GM12878 (cell line): ENCODE measurements around the gene LRRC15. TPM values are rescaled to one million over a fixed set of nuclear protein-coding genes. Genes with fewer than 3 reads are reported as not detected.

Experiments used
- ATAC-seq: fragments of 200-7000 bp; cut with Tn5 transposase; 3 replicates; pipeline ENCODE4 v1.9.1; 2020; ENCODE audit warnings: mild to moderate bottlenecking, moderate library complexity
- BruUV-seq: library from RNA; stranded (reverse); fragments of 400-500 nt; replicated peaks from 2 replicates; lab custom pipeline; 2021; lab: Mats Ljungman, UMichigan
- CTCF ChIA-PET: fragments of 300-600 bp; sonication (Branson Sonifier 250); formaldehyde crosslinking; extraction: SDS; loops from one replicate; lab custom pipeline; 2021; ENCODE audit warnings: inconsistent platforms; lab: Yijun Ruan, JAX
- POLR2A ChIA-PET: fragments of 350-600 bp; formaldehyde crosslinking; extraction: SDS; loops from one replicate; lab custom pipeline; 2021; ENCODE audit warnings: inconsistent platforms; lab: Charles Lee
- RAD21 ChIA-PET: fragments of 300-600 bp; sonication (Branson Sonifier 250); formaldehyde crosslinking; loops from one replicate; lab custom pipeline; 2023; ENCODE audit warnings: antibody characterized with exemption; ENCODE audit not compliant: unreplicated experiment; lab: Charles Lee
- SMC1A ChIA-PET: fragments of 300-600 bp; sonication (Branson Sonifier 250); formaldehyde crosslinking; loops from one replicate; lab custom pipeline; 2023; ENCODE audit not compliant: unreplicated experiment, uncharacterized antibody; lab: Charles Lee
- DNase-seq: peaks from one replicate; pipeline ENCODE4 v3.0.0-alpha.2; 2011; ENCODE audit warnings: low read depth, low spot score
- FAIRE-seq: peaks from 3 replicates; lab custom pipeline; 2011; peaks lifted over from hg19 to GRCh38; lab: Jason Lieb, UNC
- H2AFZ ChIP-seq: 2 replicates; pipeline ENCODE4 v1.6.0; 2011; ENCODE audit warnings: low read depth, low read length, control low read depth; ENCODE audit not compliant: control insufficient read depth
- H3K27ac ChIP-seq: 2 replicates; pipeline ENCODE4 v1.5.1; 2011; ENCODE audit warnings: control low read depth; ENCODE audit not compliant: control insufficient read depth, insufficient read depth
- H3K27me3 ChIP-seq, 2 experiments: replicated peaks in 1 of 2; 2 replicates each; pipeline versions ENCODE4 v1.6.0 to v1.6.1; 2011; ENCODE audit warnings: low read length in 1 of 2; ENCODE audit not compliant: control insufficient read depth in 2 of 2, insufficient read depth in 2 of 2
- H3K36me3 ChIP-seq, 2 experiments: 2 replicates each; pipeline ENCODE4 v1.5.1; 2011; ENCODE audit warnings: low read length in 1 of 2; ENCODE audit not compliant: control insufficient read depth in 2 of 2, insufficient read depth in 2 of 2
- H3K4me1 ChIP-seq: 2 replicates; pipeline ENCODE4 v1.6.1; 2011; ENCODE audit warnings: mild to moderate bottlenecking, low read length, moderate library complexity, mixed read lengths; ENCODE audit not compliant: control insufficient read depth, insufficient read depth
- H3K4me2 ChIP-seq: 2 replicates; pipeline ENCODE4 v1.6.0; 2011; ENCODE audit warnings: control low read depth; ENCODE audit not compliant: control insufficient read depth, insufficient read depth
- H3K4me3 ChIP-seq: fragments of 200-600 bp; sonication (generic); 2 replicates; pipeline ENCODE4 v1.5.1; 2016
- H3K79me2 ChIP-seq: 2 replicates; pipeline ENCODE4 v1.6.0; 2011; ENCODE audit warnings: low read length; ENCODE audit not compliant: control insufficient read depth, insufficient read depth
- H3K9ac ChIP-seq: 2 replicates; pipeline ENCODE4 v1.8.0; 2011; ENCODE audit warnings: low read length, control low read depth, mixed read lengths; ENCODE audit not compliant: control insufficient read depth, insufficient read depth
- H3K9me3 ChIP-seq: replicated peaks from 3 replicates; pipeline ENCODE4 v1.5.1; 2011; ENCODE audit warnings: mild to moderate bottlenecking, low read length; ENCODE audit not compliant: control insufficient read depth, insufficient read depth
- H4K20me1 ChIP-seq: 2 replicates; pipeline ENCODE4 v1.6.0; 2011; ENCODE audit not compliant: control insufficient read depth, insufficient read depth
- CHD4 ChIP-seq: fragments of 200-600 bp; sonication (generic); IDR thresholded peaks from 2 replicates; pipeline ENCODE4 v1.6.1; 2016; ENCODE audit warnings: mild to moderate bottlenecking
- EP300 ChIP-seq, 2 experiments: fragments of 150-350 bp in 1 of 2; IDR thresholded peaks; 2 replicates each; pipeline ENCODE4 v1.6.1; 2011 to 2012; ENCODE audit warnings: low read depth in 2 of 2, low read length in 2 of 2, borderline replicate concordance in 1 of 2, improper control_type of control experiment in 1 of 2, inconsistent platforms in 1 of 2; ENCODE audit not compliant: control insufficient read depth in 1 of 2
- FOXK2 ChIP-seq: fragments of 450-650 bp; IDR thresholded peaks from 2 replicates; pipeline ENCODE4 v1.6.1; 2017; ENCODE audit warnings: mild to moderate bottlenecking, moderate library complexity
- IKZF1 ChIP-seq: fragments of 450-650 bp; conservative IDR thresholded peaks from 2 replicates; pipeline ENCODE4 v1.6.1; 2017; ENCODE audit warnings: antibody characterized with exemption, mild to moderate bottlenecking
- KLF5 ChIP-seq: fragments of 450-650 bp; IDR thresholded peaks from 2 replicates; pipeline ENCODE4 v1.6.1; 2014; ENCODE audit warnings: mild to moderate bottlenecking; ENCODE audit not compliant: partially characterized antibody
- MEF2A ChIP-seq: IDR thresholded peaks from 2 replicates; pipeline ENCODE4 v1.6.1; 2011; ENCODE audit warnings: low read depth, mild to moderate bottlenecking, low read length, moderate library complexity; ENCODE audit not compliant: insufficient read depth
- MEF2B ChIP-seq: fragments of 450-650 bp; IDR thresholded peaks from 2 replicates; pipeline ENCODE4 v1.6.1; 2018; ENCODE audit warnings: mild to moderate bottlenecking, moderate library complexity; ENCODE audit not compliant: partially characterized antibody, poor library complexity, severe bottlenecking
- NBN ChIP-seq: fragments of 450-650 bp; IDR thresholded peaks from 2 replicates; pipeline ENCODE4 v1.6.1; 2016
- NFXL1 ChIP-seq: fragments of 450-650 bp; IDR thresholded peaks from 2 replicates; pipeline ENCODE4 v1.6.1; 2017; ENCODE audit warnings: antibody characterized with exemption, mild to moderate bottlenecking, borderline replicate concordance
- NFYA ChIP-seq: IDR thresholded peaks from 2 replicates; pipeline ENCODE4 v1.6.1; 2011; ENCODE audit warnings: low read depth, mild to moderate bottlenecking, low read length, improper control_type of control experiment, borderline replicate concordance
- RELA ChIP-seq: fragments of 450-650 bp; IDR thresholded peaks from 2 replicates; pipeline ENCODE4 v1.8.0; 2014; ENCODE audit warnings: borderline replicate concordance; ENCODE audit not compliant: partially characterized antibody
- STAT1 ChIP-seq: fragments of 450-650 bp; conservative IDR thresholded peaks from 2 replicates; pipeline ENCODE4 v1.6.1; 2014; ENCODE audit warnings: antibody characterized with exemption, mild to moderate bottlenecking
- TCF7 ChIP-seq: IDR thresholded peaks from 2 replicates; pipeline ENCODE4 v1.6.1; 2014; ENCODE audit warnings: antibody characterized with exemption, borderline replicate concordance
- ZBED1 ChIP-seq: IDR thresholded peaks from 2 replicates; pipeline ENCODE4 v1.6.1; 2016; ENCODE audit warnings: borderline replicate concordance
- ZNF384 ChIP-seq: IDR thresholded peaks from 2 replicates; pipeline ENCODE4 v1.6.1; 2012; ENCODE audit warnings: low read depth, mild to moderate bottlenecking, low read length, improper control_type of control experiment, borderline replicate concordance
- WGBS: methylation state at CpG from one replicate; pipeline ENCODE4 v1.1.6; 2016; ENCODE audit warnings: low lambda C conversion rate; ENCODE audit not compliant: insufficient replicate concordance, insufficient coverage; ENCODE audit errors: missing lambda C conversion rate; 5-methylcytosine and 5-hydroxymethylcytosine counted together
- in situ Hi-C: fragments of 300-500 bp; cut with MboI; formaldehyde crosslinking; loops from 9 replicates; pipeline ENCODE4 v1.14.3; 2018; ENCODE audit warnings: mixed read lengths
- intact Hi-C: fragments of 100-400 bp; cut with micrococcal nuclease; formaldehyde crosslinking; loops from one replicate; pipeline ENCODE4 v1.14.2; 2022; ENCODE audit not compliant: unreplicated experiment
- polyA plus RNA-seq, 11 experiments: library from polyadenylated mRNA; depleted of rRNA in 4 of 11; unstranded in 6 of 11; stranded (reverse) in 5 of 11; fragments of >200 nt; fragmentation: Nextera tagmentation in 4 of 11; fragmentation: Illumina TruSeq in 1 of 11; extraction: Ambion mirVana in 4 of 11; extraction: Trizol in 1 of 11; gene quantifications; 1 replicate in 1 of 11; 2 replicates in 10 of 11; pipeline versions ENCODE4 v1.2.1 to v1.2.3, GENCODE V29; 2011 to 2016; ENCODE audit warnings: inconsistent platforms in 2 of 11, missing spikeins in 2 of 11, low read depth in 1 of 11
- total RNA-seq, 4 experiments: library from RNA; depleted of rRNA in 3 of 4; stranded (reverse); fragments of >200 nt in 3 of 4; fragmentation: Illumina TruSeq in 1 of 4; extraction: Trizol in 1 of 4; gene quantifications; 2 replicates each; pipeline versions ENCODE4 v1.2.1 to v1.2.3, GENCODE V29; 2013 to 2021
- TF ChIP-seq, protein P1 (sequence below): fragments of 450-650 bp; IDR thresholded peaks from 2 replicates; pipeline ENCODE4 v1.6.1; 2014; ENCODE audit warnings: mild to moderate bottlenecking
- TF ChIP-seq, protein P2 (sequence below): IDR thresholded peaks from 2 replicates; pipeline ENCODE4 v1.6.1; 2012; ENCODE audit warnings: low read length, inconsistent platforms
- TF ChIP-seq, protein P3 (sequence below): fragments of 450-650 bp; IDR thresholded peaks from 2 replicates; pipeline ENCODE4 v1.6.1; 2017; ENCODE audit warnings: borderline replicate concordance
- TF ChIP-seq, protein P4 (sequence below): IDR thresholded peaks from 2 replicates; pipeline ENCODE4 v1.6.1; 2011; ENCODE audit warnings: mild to moderate bottlenecking, low read depth, low read length, moderate library complexity; ENCODE audit not compliant: insufficient replicate concordance

Gene LRRC15
- total and polyA plus RNA-seq, 10 of the 15 experiments (the other 5 are each of a cell fraction or from before 2014, with no cell fraction given): not detected

DNA sequence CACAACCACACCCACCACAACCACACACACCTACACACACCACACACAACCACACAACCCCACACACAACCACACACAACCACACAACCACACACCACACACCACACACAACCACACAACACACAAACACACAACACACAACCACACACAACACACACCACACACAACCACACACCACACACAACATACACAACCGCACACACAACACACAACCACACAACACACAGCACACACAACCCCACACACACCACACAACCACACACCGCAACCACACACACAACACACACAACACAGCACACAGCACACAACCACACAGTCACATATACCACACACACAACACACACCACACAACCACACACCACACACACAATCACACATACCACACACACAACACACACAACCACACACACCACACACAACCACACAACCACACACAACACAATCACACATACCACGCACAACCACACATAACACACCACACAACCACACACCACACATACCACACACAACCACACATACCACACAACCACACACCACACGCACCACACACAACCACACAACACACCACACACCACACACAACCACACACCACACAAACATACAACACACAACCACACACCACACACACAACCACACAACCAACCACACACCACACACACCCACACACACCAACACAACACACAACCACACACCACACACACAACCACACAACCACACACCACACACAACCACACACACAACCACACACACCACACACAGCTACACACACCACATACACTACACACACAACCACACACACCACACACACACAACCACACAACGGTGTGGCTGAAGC lies 42.1 kb downstream of the LRRC15 start:
- intact Hi-C loops (no loop called here), in situ Hi-C loops (no loop called here)
- Histone ChIP-seq H3K9ac (no peak overlapping the region), H3K27me3 (no peaks in the 10 kb centered on the region; a peak in 1 of 4 replicates), H3K4me2 (no peak overlapping the region), H3K4me3 (no peak overlapping the region), H3K4me1 (peaks cover 3% of the 10 kb centered on the region; the same call in 1 of the 2 replicates), H3K9me3 (peaks cover 3% of the 10 kb centered on the region; the same call in 2 of the 3 replicates), H3K27ac (no peak overlapping the region), H3K79me2 (no peaks in the 10 kb centered on the region), H3K36me3 (no peaks in the 10 kb centered on the region), H4K20me1 (no peaks in the 10 kb centered on the region), H2AFZ (no peak overlapping the region)
- ChIA-PET CTCF (interaction anchor here (1.3 kb wide), 1 partner anchor 15 kb away, joined by 3 read pairs; no protein-coding TSS in a partner anchor), SMC1A (no interaction called here), POLR2A (no interaction called here), RAD21 (interaction anchor here (0.6 kb wide), 1 partner anchor 15 kb away, joined by 3 read pairs; no protein-coding TSS in a partner anchor)
- ATAC-seq: no peak
- 76% methylated on average over 5 of the region's 5 CpGs for WGBS
- no peak for DNase-seq
- no TSS peak for BruUV-seq
- FAIRE-seq: peak; percentile 81
- TF ChIP-seq, protein P1, sequence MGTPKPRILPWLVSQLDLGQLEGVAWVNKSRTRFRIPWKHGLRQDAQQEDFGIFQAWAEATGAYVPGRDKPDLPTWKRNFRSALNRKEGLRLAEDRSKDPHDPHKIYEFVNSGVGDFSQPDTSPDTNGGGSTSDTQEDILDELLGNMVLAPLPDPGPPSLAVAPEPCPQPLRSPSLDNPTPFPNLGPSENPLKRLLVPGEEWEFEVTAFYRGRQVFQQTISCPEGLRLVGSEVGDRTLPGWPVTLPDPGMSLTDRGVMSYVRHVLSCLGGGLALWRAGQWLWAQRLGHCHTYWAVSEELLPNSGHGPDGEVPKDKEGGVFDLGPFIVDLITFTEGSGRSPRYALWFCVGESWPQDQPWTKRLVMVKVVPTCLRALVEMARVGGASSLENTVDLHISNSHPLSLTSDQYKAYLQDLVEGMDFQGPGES: no peak
- TF ChIP-seq, protein P2, sequence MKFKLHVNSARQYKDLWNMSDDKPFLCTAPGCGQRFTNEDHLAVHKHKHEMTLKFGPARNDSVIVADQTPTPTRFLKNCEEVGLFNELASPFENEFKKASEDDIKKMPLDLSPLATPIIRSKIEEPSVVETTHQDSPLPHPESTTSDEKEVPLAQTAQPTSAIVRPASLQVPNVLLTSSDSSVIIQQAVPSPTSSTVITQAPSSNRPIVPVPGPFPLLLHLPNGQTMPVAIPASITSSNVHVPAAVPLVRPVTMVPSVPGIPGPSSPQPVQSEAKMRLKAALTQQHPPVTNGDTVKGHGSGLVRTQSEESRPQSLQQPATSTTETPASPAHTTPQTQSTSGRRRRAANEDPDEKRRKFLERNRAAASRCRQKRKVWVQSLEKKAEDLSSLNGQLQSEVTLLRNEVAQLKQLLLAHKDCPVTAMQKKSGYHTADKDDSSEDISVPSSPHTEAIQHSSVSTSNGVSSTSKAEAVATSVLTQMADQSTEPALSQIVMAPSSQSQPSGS: no peak
- no peak for TF ChIP-seq KLF5
- no peak for TF ChIP-seq FOXK2
- TF ChIP-seq MEF2B: no peak
- TF ChIP-seq RELA: no peak
- TF ChIP-seq TCF7: no peak
- TF ChIP-seq NFYA: no peak
- TF ChIP-seq, protein P3, sequence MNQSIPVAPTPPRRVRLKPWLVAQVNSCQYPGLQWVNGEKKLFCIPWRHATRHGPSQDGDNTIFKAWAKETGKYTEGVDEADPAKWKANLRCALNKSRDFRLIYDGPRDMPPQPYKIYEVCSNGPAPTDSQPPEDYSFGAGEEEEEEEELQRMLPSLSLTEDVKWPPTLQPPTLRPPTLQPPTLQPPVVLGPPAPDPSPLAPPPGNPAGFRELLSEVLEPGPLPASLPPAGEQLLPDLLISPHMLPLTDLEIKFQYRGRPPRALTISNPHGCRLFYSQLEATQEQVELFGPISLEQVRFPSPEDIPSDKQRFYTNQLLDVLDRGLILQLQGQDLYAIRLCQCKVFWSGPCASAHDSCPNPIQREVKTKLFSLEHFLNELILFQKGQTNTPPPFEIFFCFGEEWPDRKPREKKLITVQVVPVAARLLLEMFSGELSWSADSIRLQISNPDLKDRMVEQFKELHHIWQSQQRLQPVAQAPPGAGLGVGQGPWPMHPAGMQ: no peak
- TF ChIP-seq ZNF384: no peak
- TF ChIP-seq CHD4: peak; percentile 90; the same call in 1 of the 2 replicates
- TF ChIP-seq NBN: peak; percentile 17; the same call in 1 of the 2 replicates
- TF ChIP-seq EP300 (IDR thresholded peaks at IDR 0.05; ENCODE audit: borderline replicate concordance in 1 of 2, control insufficient read depth in 1 of 2, low read depth in 2 of 2, low read length in 2 of 2): no peak
- no peak for TF ChIP-seq ZBED1
- no peak for TF ChIP-seq NFXL1
- no peak for TF ChIP-seq STAT1
- TF ChIP-seq, protein P4, sequence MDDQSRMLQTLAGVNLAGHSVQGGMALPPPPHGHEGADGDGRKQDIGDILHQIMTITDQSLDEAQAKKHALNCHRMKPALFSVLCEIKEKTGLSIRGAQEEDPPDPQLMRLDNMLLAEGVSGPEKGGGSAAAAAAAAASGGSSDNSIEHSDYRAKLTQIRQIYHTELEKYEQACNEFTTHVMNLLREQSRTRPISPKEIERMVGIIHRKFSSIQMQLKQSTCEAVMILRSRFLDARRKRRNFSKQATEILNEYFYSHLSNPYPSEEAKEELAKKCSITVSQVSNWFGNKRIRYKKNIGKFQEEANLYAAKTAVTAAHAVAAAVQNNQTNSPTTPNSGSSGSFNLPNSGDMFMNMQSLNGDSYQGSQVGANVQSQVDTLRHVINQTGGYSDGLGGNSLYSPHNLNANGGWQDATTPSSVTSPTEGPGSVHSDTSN: no peak
- TF ChIP-seq MEF2A: no peak
- no peak for TF ChIP-seq IKZF1
